Stimulated activated CD8-positive, alpha-beta memory T cell treated with anti-CD3 and anti-CD28 coated beads, Interleukin-7, amount 100 ng/mL, for 48 hours (primary cell): ENCODE results near the gene ARL13B.
"Not testable (repeated sequence)": the region's sequence is repeated elsewhere in the genome, so short reads cannot be mapped to it uniquely, and the experiment has no call there.

ENCODE experiments used
- DNase-seq, 2 donors: peaks; one replicate each; pipeline ENCODE4 v3.0.0-alpha.2; 2020; ENCODE audit warnings: low read depth in 1 of 2; ENCODE audit errors: extremely low read depth in 1 of 2

ARL13B gene

GRCh38 chr3:93979850-93980676 lies at the start of gene ARL13B:
TSS of gene ARL13B (plus strand) at chr3:93980155. CDS start at chr3:93980424, 269 bp downstream.
- peak; percentile 79 to 96 for DNase-seq

GRCh38 chr3:93931597-93932229 lies 48.2 kb upstream of the ARL13B start:
- no peak for DNase-seq

GRCh38 chr3:93934366-93935046 lies 45.4 kb upstream of the ARL13B start:
- no peak for DNase-seq

- DNase-seq, result no peak
Observed at GRCh38 chr3:93936549-93936948, 43.4 kb upstream of the ARL13B start.

GRCh38 chr3:93937485-93937884 lies 42.5 kb upstream of the ARL13B start:
- not testable (repeated sequence) for DNase-seq

- not testable (repeated sequence) for DNase-seq
Observed at GRCh38 chr3:93949958-93950357, 30.0 kb upstream of the ARL13B start.

- DNase-seq, result no peak
Observed at GRCh38 chr3:93961026-93961425, 18.9 kb upstream of the ARL13B start.

- no peak for DNase-seq
Observed at GRCh38 chr3:93961489-93961888, 18.5 kb upstream of the ARL13B start.

GRCh38 chr3:93962798-93963197 lies 17.2 kb upstream of the ARL13B start:
- no peak for DNase-seq

GRCh38 chr3:93965106-93965505 lies 14.8 kb upstream of the ARL13B start:
- not testable (repeated sequence) for DNase-seq

- DNase-seq, result no peak
Observed at GRCh38 chr3:93969443-93969842, 10.5 kb upstream of the ARL13B start.

- DNase-seq, result no peak
Observed at GRCh38 chr3:93969997-93970396, 10.0 kb upstream of the ARL13B start.

- DNase-seq, result peak; percentile 22 to 40
Observed at GRCh38 chr3:93973131-93974126, 6.5 kb upstream of the ARL13B start, which contains the start of gene PROS1. TSS of gene PROS1 (minus strand) at chr3:93973896. CDS start at chr3:93973749, 147 bp downstream.

GRCh38 chr3:93981649-93982048 lies 1.7 kb downstream of the ARL13B start:
- DNase-seq, result no peak

- no peak for DNase-seq
Observed at GRCh38 chr3:93983408-93983807, 3.5 kb downstream of the ARL13B start.

GRCh38 chr3:93984618-93985017 lies 4.7 kb downstream of the ARL13B start:
- DNase-seq, result no peak

- no peak for DNase-seq
Observed at GRCh38 chr3:93988283-93988682, 8.3 kb downstream of the ARL13B start.

- no peak for DNase-seq
Observed at GRCh38 chr3:93988764-93989163, 8.8 kb downstream of the ARL13B start.

- no peak for DNase-seq
Observed at GRCh38 chr3:93989241-93989640, 9.3 kb downstream of the ARL13B start.

- DNase-seq, result no peak
Observed at GRCh38 chr3:93991631-93992030, 11.7 kb downstream of the ARL13B start.
